Measurements from ENCODE around the gene FCF1.

GRCh38 chr14:74685921-74686678, 26.8 kb upstream of the FCF1 start:
- TF ChIP-seq EZH2 (IDR thresholded peaks at IDR 0.05; ENCODE audit: low read depth, unreplicated experiment): no peak
- no peak for TF ChIP-seq POLR2AphosphoS5 (IDR thresholded peaks at IDR 0.05; ENCODE audit: low read depth)
- TF ChIP-seq NANOG (IDR thresholded peaks at IDR 0.05; ENCODE audit: borderline replicate concordance): no peak
- TF ChIP-seq CTCF (conservative IDR thresholded peaks at IDR 0.05; ENCODE audit: low read depth in 2 of 2): no peak
- no peak for TF ChIP-seq JUNB (IDR thresholded peaks at IDR 0.05; ENCODE audit: unreplicated experiment)
- TF ChIP-seq ZNF114 (CRISPR knock-in tag; IDR thresholded peaks at IDR 0.05): no peak
- no peak for TF ChIP-seq REST (IDR thresholded peaks at IDR 0.05; ENCODE audit: unreplicated experiment)
- TF ChIP-seq CREB1 (CRISPR knock-in tag; IDR thresholded peaks at IDR 0.05; ENCODE audit: low read depth): no peak
- TF ChIP-seq EZH2phosphoT487 (IDR thresholded peaks at IDR 0.05; ENCODE audit: unreplicated experiment): no peak
- no peak for TF ChIP-seq ZNF331 (CRISPR knock-in tag; IDR thresholded peaks at IDR 0.05; ENCODE audit: low read depth)
